ENCODE data around the gene ALOX5AP.

DNA sequence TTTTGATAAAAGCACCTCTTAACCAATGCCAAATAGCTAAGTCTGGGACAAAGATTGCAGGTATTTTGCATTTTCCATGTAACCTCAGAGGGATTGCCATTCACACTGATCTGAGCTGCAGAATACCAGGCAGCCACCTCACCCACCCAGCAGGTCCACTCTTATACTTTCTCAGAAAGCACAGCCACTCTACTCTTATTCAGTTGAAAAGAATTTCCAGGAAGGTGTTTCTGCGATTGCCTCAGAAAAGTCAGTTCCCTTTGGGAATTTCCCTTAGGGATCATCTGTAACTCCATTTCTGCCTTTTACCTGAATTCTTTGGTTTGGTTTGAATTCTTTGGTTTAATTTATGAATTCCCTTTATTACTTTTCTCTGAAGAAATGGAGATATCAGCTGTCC is 904 bp upstream of the ALOX5AP start:
- TF ChIP-seq POLR2A (IDR thresholded peaks at IDR 0.05; ENCODE audit: low read length): no peak
- TF ChIP-seq GATA1 (IDR thresholded peaks at IDR 0.05; ENCODE audit: low read depth, low read length): no peak
